ENCODE results near the gene MGLL.

MGLL gene

DNA sequence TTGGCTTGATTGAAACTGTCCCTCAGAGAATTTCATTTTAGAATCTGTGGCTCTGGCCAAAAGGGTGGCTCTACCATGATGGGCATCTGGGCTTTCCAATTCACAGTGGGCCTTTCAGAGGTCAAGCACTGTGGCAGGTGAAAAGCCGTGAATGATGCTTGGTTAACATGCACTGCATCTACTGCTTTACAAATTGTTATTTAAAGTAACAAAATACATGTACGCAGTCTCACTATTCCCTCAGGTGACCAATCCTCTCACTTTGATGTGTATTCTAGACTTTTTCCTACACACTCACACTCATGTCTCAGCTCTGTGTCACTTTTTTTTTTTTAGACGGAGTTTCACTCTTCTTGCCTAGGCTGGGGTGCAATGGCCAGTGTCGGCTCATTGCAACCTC, 70.5 kb downstream of the MGLL start:
- Histone ChIP-seq H3K27me3 (peaks cover 0 to 35% (median 0%) of the 10 kb centered on the region in 11 experiments; a peak in 8 of 22 replicates), H4K20me1 (no peaks in the 10 kb centered on the region), H3K4me1 (peaks cover 94 to 100% (median 96%) of the 10 kb centered on the region in 10 experiments), H3K4me2 (peak overlapping the region; percentile 81 to 92 (median 85)), H3K27ac (peak overlapping the region in 7 of 11 experiments; percentile 8 to 87 (median 80); a peak in 9 of 22 replicates), H3K9me3 (replicated peaks in 1 of 11) (no peaks in the 10 kb centered on the region), H3K9ac (no peak overlapping the region; a peak in 1 of 22 replicates), H3K4me3 (no peak overlapping the region), H3K36me3 (no peaks in the 10 kb centered on the region)
- no peak for TF ChIP-seq Cebpa-rat (IDR thresholded peaks at IDR 0.05)

DNA sequence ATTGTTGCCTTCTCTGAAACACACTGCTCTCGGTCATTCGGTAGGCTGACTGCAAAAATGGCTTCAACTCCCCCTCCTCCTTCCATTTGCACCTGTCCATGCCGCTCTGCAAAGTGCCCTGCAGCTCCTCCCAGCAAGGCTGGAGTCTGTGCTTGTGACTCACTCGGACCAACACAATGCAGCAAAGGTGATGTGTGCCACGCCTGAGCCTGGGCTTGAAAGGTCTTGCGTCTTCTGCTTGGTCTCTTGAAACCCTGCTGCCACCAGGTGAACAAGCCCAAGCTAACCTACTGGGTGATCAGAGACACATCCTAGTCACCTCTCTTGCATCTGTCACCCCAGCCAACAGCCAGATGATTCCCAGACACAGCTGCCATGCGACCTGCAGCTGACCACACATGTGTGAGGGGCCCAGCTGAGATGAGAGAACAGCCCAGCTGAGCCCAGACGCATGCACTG, 71.1 kb downstream of the MGLL start:
- Histone ChIP-seq H3K4me3 (no peak overlapping the region; a peak in 1 of 20 replicates), H3K27me3 (peaks cover 0 to 40% (median 0%) of the 10 kb centered on the region in 11 experiments; a peak in 8 of 22 replicates), H3K4me1 (peaks cover 94 to 98% (median 95%) of the 10 kb centered on the region in 10 experiments), H3K4me2 (peak overlapping the region; percentile 81 to 92 (median 85)), H4K20me1 (no peaks in the 10 kb centered on the region), H3K9me3 (replicated peaks in 1 of 11) (no peaks in the 10 kb centered on the region), H3K27ac (peak overlapping the region in 9 of 11 experiments; percentile 73 to 87 (median 81); a peak in 19 of 22 replicates), H3K36me3 (no peaks in the 10 kb centered on the region), H3K9ac (peak overlapping the region in 7 of 11 experiments; percentile 10 to 75 (median 63); a peak in 8 of 22 replicates)
- no peak for TF ChIP-seq Cebpa-rat (IDR thresholded peaks at IDR 0.05)

DNA sequence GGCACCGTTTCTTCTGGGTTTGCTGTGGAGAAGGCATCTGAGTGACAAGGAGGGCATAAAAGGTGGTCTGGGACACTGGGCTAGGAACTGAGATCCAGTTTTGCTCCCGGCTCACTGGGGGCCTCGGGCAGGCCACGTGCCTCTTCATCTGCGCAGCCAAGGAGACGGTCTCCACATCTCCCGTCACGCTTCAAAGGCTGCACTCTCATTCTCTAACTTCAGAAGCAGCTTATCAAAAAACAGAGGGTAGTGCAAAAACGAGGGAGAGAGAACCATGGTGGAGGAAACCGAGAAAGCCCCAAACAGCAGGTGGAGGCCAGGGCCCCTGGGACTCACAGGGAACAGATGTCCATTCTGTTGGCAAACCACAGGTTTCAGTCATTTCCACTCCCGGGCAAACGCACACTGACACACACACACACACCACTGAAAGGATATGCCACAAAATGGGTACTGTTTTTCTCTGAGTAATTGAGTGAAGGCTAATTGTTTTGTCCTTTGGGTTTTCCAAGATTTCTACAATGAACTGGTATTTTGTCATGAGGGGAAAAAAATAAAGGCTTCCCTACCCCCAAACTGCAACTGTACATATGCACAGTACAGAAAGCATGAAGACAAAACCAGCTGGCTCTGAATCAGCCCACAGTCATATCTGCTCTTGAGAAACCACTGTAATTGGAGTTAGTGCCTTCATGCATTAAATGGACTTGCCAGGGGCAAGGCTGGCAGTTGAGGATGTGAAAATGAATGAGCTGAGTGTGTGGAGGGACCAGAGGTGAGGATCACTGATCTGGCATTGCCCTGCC, 71.9 kb downstream of the MGLL start:
- no peaks in the 10 kb centered on the region for H4K20me1 ChIP-seq
- peak overlapping the region; percentile 81 to 92 (median 85) for H3K4me2 ChIP-seq
- no peaks in the 10 kb centered on the region for H3K36me3 ChIP-seq
- peak overlapping the region; percentile 46 to 87 (median 80); a peak in 21 of 22 replicates for H3K27ac ChIP-seq
- H3K27me3 ChIP-seq, result peaks cover 0 to 46% (median 0%) of the 10 kb centered on the region in 11 experiments; a peak in 8 of 22 replicates
- peaks cover 86 to 91% (median 88%) of the 10 kb centered on the region in 10 experiments for H3K4me1 ChIP-seq
- peak in 3 of 11 experiments; percentile 6 to 40 (median 33); a peak in 2 of 22 replicates for TF ChIP-seq Cebpa-rat (IDR thresholded peaks at IDR 0.05)
- H3K9ac ChIP-seq, result peak overlapping the region; percentile 36 to 75 (median 62); a peak in 21 of 22 replicates
- H3K9me3 ChIP-seq (replicated peaks in 1 of 11), result no peaks in the 10 kb centered on the region
- H3K4me3 ChIP-seq, result peak overlapping the region in 1 of 10 experiments; percentile 28; a peak in 1 of 20 replicates

DNA sequence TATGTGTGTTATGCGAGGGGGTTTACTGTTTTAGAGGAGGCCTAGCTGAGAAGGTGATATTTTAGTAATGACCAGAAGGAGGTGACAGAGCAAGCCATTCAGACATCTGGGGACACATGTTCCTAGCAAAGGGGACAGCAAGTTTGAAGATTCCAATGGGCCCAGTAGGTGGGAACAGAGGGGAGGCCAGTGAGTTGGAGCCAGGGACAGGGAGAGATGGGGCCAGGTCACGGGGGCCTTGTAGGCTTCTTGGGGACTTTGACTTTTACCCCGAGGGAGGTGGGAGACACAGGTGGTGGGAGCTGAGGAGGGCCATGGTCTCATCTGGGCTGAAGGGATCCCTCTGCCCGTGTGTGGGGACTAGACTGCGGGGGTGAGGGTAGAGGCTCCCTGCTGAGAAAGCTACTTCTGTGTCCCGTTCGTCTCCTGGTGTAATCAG, 72.5 kb downstream of the MGLL start:
- TF ChIP-seq Cebpa-rat (IDR thresholded peaks at IDR 0.05), result no peak
- Histone ChIP-seq H3K4me1 (peaks cover 80 to 84% (median 81%) of the 10 kb centered on the region in 10 experiments), H4K20me1 (no peaks in the 10 kb centered on the region), H3K4me3 (peak overlapping the region in 1 of 10 experiments; percentile 28; a peak in 1 of 20 replicates), H3K36me3 (no peaks in the 10 kb centered on the region), H3K9ac (peak overlapping the region; percentile 36 to 75 (median 62); a peak in 20 of 22 replicates), H3K9me3 (replicated peaks in 1 of 11) (no peaks in the 10 kb centered on the region), H3K27ac (peak overlapping the region; percentile 46 to 87 (median 80); a peak in 21 of 22 replicates), H3K27me3 (peaks cover 0 to 52% (median 0%) of the 10 kb centered on the region in 11 experiments; a peak in 8 of 22 replicates), H3K4me2 (peak overlapping the region; percentile 81 to 92 (median 85))

DNA sequence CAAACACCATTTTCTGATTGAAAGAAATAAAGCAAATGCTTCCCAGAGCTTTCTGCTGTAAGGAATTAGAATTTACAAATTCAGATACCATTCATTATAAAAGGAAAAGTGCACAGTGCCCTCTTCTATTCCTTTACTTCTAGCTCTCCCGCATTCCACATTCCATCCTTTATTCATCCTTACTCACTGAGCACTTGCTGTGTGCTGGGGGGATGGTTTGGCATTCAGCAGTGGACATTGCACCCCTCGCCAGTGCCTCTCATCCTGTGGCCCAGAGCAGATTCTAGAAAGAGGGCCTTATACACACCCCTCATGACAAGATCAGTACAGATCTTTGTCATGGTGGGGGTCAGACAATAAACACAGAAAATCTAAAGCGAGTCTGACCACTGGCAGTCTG, 73.0 kb downstream of the MGLL start:
- no peaks in the 10 kb centered on the region for H4K20me1 ChIP-seq
- no peak for TF ChIP-seq Cebpa-rat (IDR thresholded peaks at IDR 0.05)
- no peak overlapping the region for H3K4me3 ChIP-seq
- H3K27ac ChIP-seq, result peak overlapping the region in 9 of 11 experiments; percentile 73 to 87 (median 81); a peak in 16 of 22 replicates
- peak overlapping the region; percentile 81 to 92 (median 85) for H3K4me2 ChIP-seq
- H3K9ac ChIP-seq, result peak overlapping the region in 4 of 11 experiments; percentile 59 to 74 (median 66); a peak in 3 of 22 replicates
- no peaks in the 10 kb centered on the region for H3K9me3 ChIP-seq (replicated peaks in 1 of 11)
- H3K36me3 ChIP-seq, result no peaks in the 10 kb centered on the region
- H3K4me1 ChIP-seq, result peaks cover 75 to 80% (median 77%) of the 10 kb centered on the region in 10 experiments
- H3K27me3 ChIP-seq, result peaks cover 0 to 56% (median 0%) of the 10 kb centered on the region in 11 experiments; a peak in 8 of 22 replicates

DNA sequence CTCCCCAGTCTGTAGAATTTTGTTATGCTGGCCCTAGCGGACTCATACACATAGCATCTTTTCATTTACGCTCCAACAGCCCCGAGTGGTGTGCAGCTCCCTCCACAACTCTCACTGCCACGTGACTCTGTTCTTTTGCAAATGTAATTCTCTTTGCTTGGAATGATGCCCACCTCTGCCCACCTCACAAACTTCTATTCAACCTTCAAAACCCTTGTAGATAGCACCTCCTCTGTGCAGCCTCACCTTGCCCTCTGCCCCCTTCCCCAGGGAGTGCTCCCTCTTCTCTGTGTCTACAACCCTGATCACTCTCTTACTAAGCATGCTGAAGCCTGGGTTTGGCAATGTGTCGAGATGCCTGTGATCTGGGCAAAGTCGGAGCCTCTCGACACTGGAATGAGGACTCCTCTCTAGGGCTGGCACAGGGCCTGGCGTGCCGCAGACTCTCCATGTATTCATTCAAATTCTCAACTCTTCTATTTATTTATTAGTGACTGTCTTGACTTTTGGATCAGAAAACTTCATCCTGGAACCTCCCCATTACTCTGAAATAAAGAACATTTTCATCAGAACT, 73.5 kb downstream of the MGLL start:
- peaks cover 0 to 62% (median 0%) of the 10 kb centered on the region in 11 experiments; a peak in 8 of 22 replicates for H3K27me3 ChIP-seq
- H4K20me1 ChIP-seq, result no peaks in the 10 kb centered on the region
- no peak overlapping the region for H3K4me3 ChIP-seq
- peaks cover 70 to 75% (median 72%) of the 10 kb centered on the region in 10 experiments for H3K4me1 ChIP-seq
- peak overlapping the region in 1 of 11 experiments; percentile 87; a peak in 2 of 22 replicates for H3K27ac ChIP-seq
- no peak for TF ChIP-seq Cebpa-rat (IDR thresholded peaks at IDR 0.05)
- H3K36me3 ChIP-seq, result no peaks in the 10 kb centered on the region
- peak overlapping the region; percentile 81 to 92 (median 85) for H3K4me2 ChIP-seq
- H3K9ac ChIP-seq, result peak overlapping the region in 2 of 11 experiments; percentile 2 to 74; a peak in 2 of 22 replicates
- H3K9me3 ChIP-seq (replicated peaks in 1 of 11), result no peaks in the 10 kb centered on the region

DNA sequence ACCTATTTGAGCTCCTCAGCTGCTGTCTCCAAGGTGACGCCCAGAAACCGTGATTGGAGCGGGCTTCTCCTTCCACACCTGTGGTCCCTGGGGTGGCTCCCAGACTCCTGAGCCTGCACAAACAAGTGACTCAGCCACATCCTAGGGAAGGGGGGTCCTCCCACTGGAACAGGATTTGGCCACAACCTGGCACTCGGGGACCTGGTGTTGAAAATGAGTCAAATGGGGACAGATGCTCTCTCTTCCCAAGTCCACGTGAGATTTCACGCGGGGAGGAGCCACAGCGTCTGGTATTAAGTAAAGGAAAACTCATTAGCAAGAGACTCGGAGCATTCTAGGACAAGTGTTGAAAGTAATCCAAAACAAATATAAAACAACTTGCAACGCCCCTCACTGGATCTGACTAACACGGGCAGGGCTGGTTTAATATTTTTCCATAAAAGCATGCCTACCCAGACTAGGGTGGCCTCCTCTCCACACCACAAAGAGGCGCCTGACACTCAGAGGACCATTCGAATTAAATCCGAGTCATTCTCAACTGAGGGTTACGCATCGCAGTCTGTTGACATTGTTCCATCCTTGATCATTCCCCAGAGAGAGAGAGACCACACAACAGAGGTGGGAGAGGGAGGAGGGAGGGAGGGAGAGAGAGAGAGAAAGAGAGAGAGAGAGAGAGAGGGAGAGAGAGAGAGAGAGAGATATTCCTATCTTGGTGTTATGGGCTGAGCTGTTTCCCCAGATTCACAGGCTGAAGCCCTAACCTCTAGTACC, 74.4 kb downstream of the MGLL start:
- H3K27me3 ChIP-seq, result peaks cover 0 to 67% (median 0%) of the 10 kb centered on the region in 11 experiments; a peak in 8 of 22 replicates
- peaks cover 61 to 66% (median 63%) of the 10 kb centered on the region in 10 experiments for H3K4me1 ChIP-seq
- H3K9me3 ChIP-seq (replicated peaks in 1 of 11), result no peaks in the 10 kb centered on the region
- peak overlapping the region; percentile 81 to 92 (median 85) for H3K4me2 ChIP-seq
- H3K27ac ChIP-seq, result peak overlapping the region in 2 of 11 experiments; percentile 8 to 87; a peak in 3 of 22 replicates
- H3K9ac ChIP-seq, result peak overlapping the region in 3 of 11 experiments; percentile 2 to 21 (median 12); a peak in 3 of 22 replicates
- H3K36me3 ChIP-seq, result no peaks in the 10 kb centered on the region
- H4K20me1 ChIP-seq, result no peaks in the 10 kb centered on the region
- no peak for TF ChIP-seq Cebpa-rat (IDR thresholded peaks at IDR 0.05)
- H3K4me3 ChIP-seq, result no peak overlapping the region

DNA sequence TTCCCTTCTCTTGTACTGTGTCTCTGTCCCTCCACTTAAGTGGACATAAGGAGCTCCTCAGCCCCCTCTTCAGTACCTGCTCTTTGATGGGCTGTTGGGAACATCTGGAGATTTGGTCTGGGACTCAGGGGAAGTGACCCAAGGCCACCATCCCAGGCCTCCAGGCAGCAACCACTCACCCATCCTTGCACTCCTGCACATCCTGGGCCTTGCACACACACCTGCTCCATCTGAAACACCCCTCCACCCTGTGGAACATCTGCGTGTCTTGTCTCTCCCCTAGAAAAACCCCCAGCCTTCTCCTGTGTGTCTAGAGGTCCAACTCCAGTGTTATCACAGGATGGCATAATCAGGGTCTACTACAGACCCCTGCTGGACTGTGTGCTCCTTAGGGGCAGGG, 75.2 kb downstream of the MGLL start:
- Histone ChIP-seq H4K20me1 (no peaks in the 10 kb centered on the region), H3K36me3 (no peaks in the 10 kb centered on the region), H3K9ac (no peak overlapping the region), H3K4me3 (no peak overlapping the region), H3K9me3 (replicated peaks in 1 of 11) (no peaks in the 10 kb centered on the region), H3K4me1 (peaks cover 52 to 59% (median 55%) of the 10 kb centered on the region in 10 experiments), H3K27me3 (peaks cover 0 to 67% (median 0%) of the 10 kb centered on the region in 11 experiments; a peak in 7 of 22 replicates), H3K27ac (no peak overlapping the region), H3K4me2 (peak overlapping the region; percentile 81 to 92 (median 85))
- TF ChIP-seq Cebpa-rat (IDR thresholded peaks at IDR 0.05), result no peak
